ENCODE data around the gene PXMP4.

DNA sequence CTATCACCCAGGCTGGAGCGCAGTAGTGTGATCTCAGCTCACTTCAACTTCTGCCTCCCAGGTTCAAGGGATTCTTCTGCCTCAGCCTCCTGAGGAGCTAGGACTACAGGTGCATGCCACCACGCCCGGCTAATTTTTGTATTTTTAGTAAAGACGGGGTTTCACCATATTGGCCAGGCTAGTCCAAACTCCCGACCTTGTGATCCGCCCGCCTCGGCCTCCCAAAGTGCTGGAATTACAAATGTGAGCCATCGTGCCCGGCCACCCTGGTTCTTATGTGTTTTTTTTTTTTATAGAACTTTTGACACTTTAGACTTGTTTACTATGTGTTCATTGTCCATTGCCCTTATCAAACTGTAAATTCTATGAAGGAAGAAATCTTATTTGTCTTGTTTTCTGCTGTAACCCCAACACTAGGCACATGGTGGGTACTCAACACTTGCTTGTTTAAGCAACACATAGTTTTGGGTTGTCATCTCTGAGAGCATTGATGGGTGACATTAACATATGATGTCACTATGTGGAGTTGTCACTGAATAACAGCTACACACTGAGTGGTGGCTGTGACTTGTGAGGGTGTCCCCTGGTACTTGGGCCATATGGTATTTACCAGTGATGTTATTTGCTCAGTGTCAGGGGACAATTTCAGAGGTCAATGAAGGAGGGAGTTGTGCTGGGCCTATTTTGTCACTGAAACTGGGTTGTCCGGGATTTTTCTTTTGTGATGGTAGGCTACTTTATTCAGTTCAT, 1.5 kb upstream of the PXMP4 start:
- TF ChIP-seq POLR2A (IDR thresholded peaks at IDR 0.05), result no peak
- TF ChIP-seq, protein P1, sequence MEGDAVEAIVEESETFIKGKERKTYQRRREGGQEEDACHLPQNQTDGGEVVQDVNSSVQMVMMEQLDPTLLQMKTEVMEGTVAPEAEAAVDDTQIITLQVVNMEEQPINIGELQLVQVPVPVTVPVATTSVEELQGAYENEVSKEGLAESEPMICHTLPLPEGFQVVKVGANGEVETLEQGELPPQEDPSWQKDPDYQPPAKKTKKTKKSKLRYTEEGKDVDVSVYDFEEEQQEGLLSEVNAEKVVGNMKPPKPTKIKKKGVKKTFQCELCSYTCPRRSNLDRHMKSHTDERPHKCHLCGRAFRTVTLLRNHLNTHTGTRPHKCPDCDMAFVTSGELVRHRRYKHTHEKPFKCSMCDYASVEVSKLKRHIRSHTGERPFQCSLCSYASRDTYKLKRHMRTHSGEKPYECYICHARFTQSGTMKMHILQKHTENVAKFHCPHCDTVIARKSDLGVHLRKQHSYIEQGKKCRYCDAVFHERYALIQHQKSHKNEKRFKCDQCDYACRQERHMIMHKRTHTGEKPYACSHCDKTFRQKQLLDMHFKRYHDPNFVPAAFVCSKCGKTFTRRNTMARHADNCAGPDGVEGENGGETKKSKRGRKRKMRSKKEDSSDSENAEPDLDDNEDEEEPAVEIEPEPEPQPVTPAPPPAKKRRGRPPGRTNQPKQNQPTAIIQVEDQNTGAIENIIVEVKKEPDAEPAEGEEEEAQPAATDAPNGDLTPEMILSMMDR (IDR thresholded peaks at IDR 0.05), result no peak

Data from vagina (tissue), 2 donors.